GM12892 (cell line): ENCODE measurements around the gene TENM3.
"Not testable (repeated sequence)": the region's sequence is repeated elsewhere in the genome, so short reads cannot be mapped to it uniquely, and the experiment has no call there.

Experiments
- POLR2A ChIP-seq: IDR thresholded peaks from 2 replicates; pipeline ENCODE4 v1.6.1; 2011; ENCODE audit warnings: low read depth, low read length, control low read depth
- TAF1 ChIP-seq: IDR thresholded peaks from 2 replicates; pipeline ENCODE4 v1.6.1; 2011; ENCODE audit warnings: low read depth, mild to moderate bottlenecking, control low read depth, low read length, borderline replicate concordance

DNA sequence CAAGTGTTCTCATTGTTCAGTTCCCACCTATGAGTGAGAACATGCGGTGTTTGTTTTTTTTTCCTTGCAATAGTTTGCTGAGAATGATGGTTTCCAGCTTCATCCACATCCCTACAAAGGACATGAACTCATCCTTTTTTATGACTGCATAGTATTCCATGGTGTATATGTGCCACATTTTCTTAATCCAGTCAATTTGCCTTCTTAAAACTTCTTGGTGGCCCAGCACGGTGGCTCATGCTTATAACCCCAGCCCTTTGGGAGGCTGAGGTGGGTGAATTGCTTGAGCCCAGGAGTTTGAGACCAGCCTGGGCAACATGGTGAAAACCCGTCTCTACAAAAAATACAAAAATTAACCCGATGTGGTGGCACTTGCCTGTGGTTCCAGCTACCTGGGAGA, 942 bp upstream of the TENM3 start:
- not testable (repeated sequence) for TF ChIP-seq TAF1, POLR2A
